Measurements from ENCODE around the gene LRRC15.

Gene LRRC15

GRCh38 chr3:194346035-194346434 lies 23.5 kb downstream of the LRRC15 start:
- in situ Hi-C loops (cut with MboI; ENCODE audit: low sequenced_read_pairs), result loop anchor here (25.0 kb wide), 1 partner anchor 916 kb away; the partner anchor contains the start of gene XXYLT1
- H3K4me1 ChIP-seq, result no peaks in the 10 kb centered on the region

GRCh38 chr3:194344012-194344411 lies 25.5 kb downstream of the LRRC15 start:
- H3K36me3 ChIP-seq (replicated peaks), result no peaks in the 10 kb centered on the region
- DNase-seq (ENCODE audit: low spot score in 2 of 2), result peak; percentile 49 to 91

More at GRCh38 chr3:194346035-194346434, 23.5 kb downstream of the LRRC15 start:
- no peaks in the 10 kb centered on the region for H3K9me3 ChIP-seq
- no peak overlapping the region for H3K4me3 ChIP-seq
- no peaks in the 10 kb centered on the region for H3K27me3 ChIP-seq (ENCODE audit: low read depth)
- H3K36me3 ChIP-seq (replicated peaks), result no peaks in the 10 kb centered on the region
- no peak for DNase-seq (ENCODE audit: low spot score in 2 of 2)

GRCh38 chr3:194343561-194343893 lies 26.0 kb downstream of the LRRC15 start:
- Histone ChIP-seq H3K4me3 (no peak overlapping the region), H3K4me1 (no peaks in the 10 kb centered on the region), H3K9me3 (no peaks in the 10 kb centered on the region), H3K27me3 (ENCODE audit: low read depth) (no peaks in the 10 kb centered on the region), H3K36me3 (replicated peaks) (no peaks in the 10 kb centered on the region)
- in situ Hi-C loops (cut with MboI; ENCODE audit: low sequenced_read_pairs), result loop anchor here (25.0 kb wide), 1 partner anchor 919 kb away; the partner anchor contains the start of gene XXYLT1
- DNase-seq (ENCODE audit: low spot score in 2 of 2), result no peak

More at GRCh38 chr3:194344012-194344411, 25.5 kb downstream of the LRRC15 start:
- H3K4me3 ChIP-seq, result no peak overlapping the region
- H3K9me3 ChIP-seq, result no peaks in the 10 kb centered on the region
- H3K4me1 ChIP-seq, result no peaks in the 10 kb centered on the region
- in situ Hi-C loops (cut with MboI; ENCODE audit: low sequenced_read_pairs), result loop anchor here (25.0 kb wide), 1 partner anchor 918 kb away; the partner anchor contains the start of gene XXYLT1
- H3K27me3 ChIP-seq (ENCODE audit: low read depth), result no peaks in the 10 kb centered on the region

- H3K36me3 ChIP-seq (replicated peaks), result no peaks in the 10 kb centered on the region
- H3K9me3 ChIP-seq, result no peaks in the 10 kb centered on the region
- no peak overlapping the region for H3K4me3 ChIP-seq
- in situ Hi-C loops (cut with MboI; ENCODE audit: low sequenced_read_pairs), result loop anchor here (25.0 kb wide), 1 partner anchor 919 kb away; the partner anchor contains the start of gene XXYLT1
- no peaks in the 10 kb centered on the region for H3K27me3 ChIP-seq (ENCODE audit: low read depth)
- no peaks in the 10 kb centered on the region for H3K4me1 ChIP-seq
- no peak for DNase-seq (ENCODE audit: low spot score in 2 of 2)
Observed at GRCh38 chr3:194342861-194343560, 26.5 kb downstream of the LRRC15 start.

GRCh38 chr3:194340757-194341400 lies 28.7 kb downstream of the LRRC15 start:
- in situ Hi-C loops (cut with MboI; ENCODE audit: low sequenced_read_pairs), result loop anchor here (25.0 kb wide), 1 partner anchor 921 kb away; the partner anchor contains the start of gene XXYLT1
- H3K9me3 ChIP-seq, result no peaks in the 10 kb centered on the region

GRCh38 chr3:194339840-194340239 lies 29.7 kb downstream of the LRRC15 start:
- DNase-seq (ENCODE audit: low spot score in 2 of 2), result no peak
- Histone ChIP-seq H3K9me3 (no peaks in the 10 kb centered on the region), H3K27me3 (ENCODE audit: low read depth) (no peaks in the 10 kb centered on the region), H3K4me3 (no peak overlapping the region), H3K36me3 (replicated peaks) (no peaks in the 10 kb centered on the region), H3K4me1 (no peaks in the 10 kb centered on the region)
- in situ Hi-C loops (cut with MboI; ENCODE audit: low sequenced_read_pairs), result loop anchor here (10.0 to 25.0 kb wide), 2 partner anchors 245 to 922 kb away; partner anchors contain the start of gene XXYLT1

More at GRCh38 chr3:194340757-194341400, 28.7 kb downstream of the LRRC15 start:
- Histone ChIP-seq H3K4me1 (no peaks in the 10 kb centered on the region), H3K27me3 (ENCODE audit: low read depth) (no peaks in the 10 kb centered on the region), H3K4me3 (no peak overlapping the region), H3K36me3 (replicated peaks) (no peaks in the 10 kb centered on the region)
- DNase-seq (ENCODE audit: low spot score in 2 of 2), result no peak

GRCh38 chr3:194339356-194339755 lies 30.2 kb downstream of the LRRC15 start:
- Histone ChIP-seq H3K4me1 (no peaks in the 10 kb centered on the region), H3K4me3 (no peak overlapping the region), H3K9me3 (no peaks in the 10 kb centered on the region), H3K36me3 (replicated peaks) (no peaks in the 10 kb centered on the region), H3K27me3 (ENCODE audit: low read depth) (no peaks in the 10 kb centered on the region)
- DNase-seq (ENCODE audit: low spot score in 2 of 2), result no peak
- in situ Hi-C loops (cut with MboI; ENCODE audit: low sequenced_read_pairs), result loop anchor here (10.0 to 25.0 kb wide), 2 partner anchors 245 to 923 kb away; partner anchors contain the start of gene XXYLT1

- Histone ChIP-seq H3K9me3 (no peaks in the 10 kb centered on the region), H3K4me1 (no peaks in the 10 kb centered on the region), H3K27me3 (ENCODE audit: low read depth) (no peaks in the 10 kb centered on the region), H3K36me3 (replicated peaks) (no peaks in the 10 kb centered on the region), H3K4me3 (no peak overlapping the region)
- DNase-seq (ENCODE audit: low spot score in 2 of 2), result no peak
- in situ Hi-C loops (cut with MboI; ENCODE audit: low sequenced_read_pairs), result loop anchor here (10.0 to 25.0 kb wide), 2 partner anchors 247 to 924 kb away; partner anchors contain the start of gene XXYLT1
Observed at GRCh38 chr3:194337965-194338753, 31.4 kb downstream of the LRRC15 start.

GRCh38 chr3:194336601-194337355 lies 32.8 kb downstream of the LRRC15 start:
- H3K36me3 ChIP-seq (replicated peaks), result no peaks in the 10 kb centered on the region

GRCh38 chr3:194333981-194334320 lies 35.6 kb downstream of the LRRC15 start:
- Histone ChIP-seq H3K9me3 (no peaks in the 10 kb centered on the region), H3K4me1 (no peaks in the 10 kb centered on the region), H3K36me3 (replicated peaks) (no peaks in the 10 kb centered on the region), H3K27me3 (ENCODE audit: low read depth) (no peaks in the 10 kb centered on the region), H3K4me3 (peak overlapping the region; percentile 43)
- DNase-seq (ENCODE audit: low spot score in 2 of 2), result no peak
- in situ Hi-C loops (cut with MboI; ENCODE audit: low sequenced_read_pairs), result loop anchor here (5.0 to 25.0 kb wide), 3 partner anchors 73 to 928 kb away; partner anchors contain the start of gene XXYLT1

More at GRCh38 chr3:194336601-194337355, 32.8 kb downstream of the LRRC15 start:
- in situ Hi-C loops (cut with MboI; ENCODE audit: low sequenced_read_pairs), result loop anchor here (10.0 to 25.0 kb wide), 2 partner anchors 248 to 926 kb away; partner anchors contain the start of gene XXYLT1
- no peaks in the 10 kb centered on the region for H3K4me1 ChIP-seq
- H3K27me3 ChIP-seq (ENCODE audit: low read depth), result no peaks in the 10 kb centered on the region
- no peak for DNase-seq (ENCODE audit: low spot score in 2 of 2)
- H3K4me3 ChIP-seq, result no peak overlapping the region
- H3K9me3 ChIP-seq, result no peaks in the 10 kb centered on the region

GRCh38 chr3:194333212-194333980 lies 36.1 kb downstream of the LRRC15 start:
- Histone ChIP-seq H3K36me3 (replicated peaks) (no peaks in the 10 kb centered on the region), H3K4me3 (peak overlapping the region; percentile 43), H3K27me3 (ENCODE audit: low read depth) (no peaks in the 10 kb centered on the region), H3K4me1 (no peaks in the 10 kb centered on the region), H3K9me3 (no peaks in the 10 kb centered on the region)
- in situ Hi-C loops (cut with MboI; ENCODE audit: low sequenced_read_pairs), result loop anchor here (5.0 to 25.0 kb wide), 3 partner anchors 74 to 929 kb away; partner anchors contain the start of gene XXYLT1
- peak; percentile 80 to 94 for DNase-seq (ENCODE audit: low spot score in 2 of 2)

GRCh38 chr3:194332858-194333211 lies 36.7 kb downstream of the LRRC15 start:
- DNase-seq (ENCODE audit: low spot score in 2 of 2), result no peak
- in situ Hi-C loops (cut with MboI; ENCODE audit: low sequenced_read_pairs), result loop anchor here (5.0 to 25.0 kb wide), 3 partner anchors 74 to 929 kb away; partner anchors contain the start of gene XXYLT1
- Histone ChIP-seq H3K4me1 (no peaks in the 10 kb centered on the region), H3K4me3 (no peak overlapping the region), H3K9me3 (no peaks in the 10 kb centered on the region), H3K27me3 (ENCODE audit: low read depth) (no peaks in the 10 kb centered on the region), H3K36me3 (replicated peaks) (no peaks in the 10 kb centered on the region)

All from HAP-1 (cell line).